BE2C (cell line): ENCODE measurements around the gene DENND1C.
"Not testable (repeated sequence)": the region's sequence is repeated elsewhere in the genome, so short reads cannot be mapped to it uniquely, and the experiment has no call there.

Experiments
- DNase-seq: peaks from one replicate; pipeline ENCODE4 v3.0.0-alpha.2; 2020
- H3K27me3 ChIP-seq: fragments of 250-450 bp; sonication (Bioruptor Pico); 2 replicates; pipeline ENCODE4 v1.5.1; 2020; ENCODE audit warnings: mild to moderate bottlenecking
- H3K36me3 ChIP-seq: fragments of 250-450 bp; sonication (Bioruptor Pico); 2 replicates; pipeline ENCODE4 v1.5.1; 2020; ENCODE audit warnings: mild to moderate bottlenecking
- H3K4me1 ChIP-seq: fragments of 250-450 bp; sonication (Bioruptor Pico); 2 replicates; pipeline ENCODE4 v1.5.1; 2020
- H3K4me3 ChIP-seq: 2 replicates; pipeline ENCODE4 v1.5.1; 2011; ENCODE audit warnings: low read depth, low read length
- H3K9me3 ChIP-seq: fragments of 250-450 bp; sonication (Bioruptor Pico); 2 replicates; pipeline ENCODE4 v1.5.1; 2020
- CTCF ChIP-seq: IDR thresholded peaks from 2 replicates; pipeline ENCODE4 v1.5.1; 2012; ENCODE audit warnings: mild to moderate bottlenecking, low read depth, low read length

DENND1C gene

GRCh38 chr19:6431891-6432290 is 49.7 kb downstream of the DENND1C start:
- Histone ChIP-seq H3K9me3 (no peaks in the 10 kb centered on the region), H3K4me3 (no peak overlapping the region), H3K27me3 (peaks cover 4% of the 10 kb centered on the region), H3K36me3 (no peaks in the 10 kb centered on the region), H3K4me1 (no peaks in the 10 kb centered on the region)
- no peak for TF ChIP-seq CTCF
- no peak for DNase-seq

- Histone ChIP-seq H3K4me3 (no peak overlapping the region), H3K9me3 (peaks cover 8% of the 10 kb centered on the region), H3K4me1 (no peaks in the 10 kb centered on the region), H3K36me3 (no peaks in the 10 kb centered on the region), H3K27me3 (peaks cover 4% of the 10 kb centered on the region)
- TF ChIP-seq CTCF: no peak
- DNase-seq: no peak
These were observed 52.0 kb downstream of the DENND1C start for GRCh38 chr19:6429419-6430221.

GRCh38 chr19:6428692-6429418 is 52.7 kb downstream of the DENND1C start:
- not testable (repeated sequence) for H3K36me3 ChIP-seq, H3K9me3 ChIP-seq, H3K27me3 ChIP-seq, H3K4me3 ChIP-seq, DNase-seq, H3K4me1 ChIP-seq

GRCh38 chr19:6427131-6427530 is 54.5 kb downstream of the DENND1C start:
- Histone ChIP-seq H3K9me3 (peaks cover 8% of the 10 kb centered on the region), H3K27me3 (peaks cover 4% of the 10 kb centered on the region), H3K36me3 (peaks cover 9% of the 10 kb centered on the region), H3K4me3 (no peak overlapping the region), H3K4me1 (no peaks in the 10 kb centered on the region)
- no peak for DNase-seq
- TF ChIP-seq CTCF: no peak

GRCh38 chr19:6425732-6426620 is 55.6 kb downstream of the DENND1C start:
- Histone ChIP-seq H3K4me1 (no peaks in the 10 kb centered on the region), H3K36me3 (peaks cover 20% of the 10 kb centered on the region), H3K27me3 (peaks cover 4% of the 10 kb centered on the region), H3K4me3 (no peak overlapping the region), H3K9me3 (peaks cover 8% of the 10 kb centered on the region)
- DNase-seq: no peak
- TF ChIP-seq CTCF: peak; percentile 16; the same call in 1 of the 2 replicates

- Histone ChIP-seq H3K4me3 (no peak overlapping the region), H3K36me3 (peaks cover 29% of the 10 kb centered on the region), H3K27me3 (peaks cover 4% of the 10 kb centered on the region), H3K9me3 (peaks cover 8% of the 10 kb centered on the region), H3K4me1 (no peaks in the 10 kb centered on the region)
- DNase-seq: peak; percentile 99
- TF ChIP-seq CTCF: no peak
These were observed 56.5 kb downstream of the DENND1C start for GRCh38 chr19:6424939-6425731.
